Endothelial cell of umbilical vein (primary cell): Measurements from ENCODE around the gene PCBD1. TPM values are rescaled to one million over a fixed set of nuclear protein-coding genes. Genes with fewer than 3 reads are reported as not detected.
"Not testable (repeated sequence)": the region's sequence is repeated elsewhere in the genome, so short reads cannot be mapped to it uniquely, and the experiment has no call there.

Source experiments
- BruUV-seq: library from RNA; stranded (reverse); fragments of 400-500 nt; replicated peaks from 2 replicates; lab custom pipeline; 2021; lab: Mats Ljungman, UMichigan
- CTCF ChIA-PET: fragments of 300-600, 350-600 bp; sonication (Branson Sonifier 250); formaldehyde crosslinking; loops from one replicate; lab custom pipeline; 2021; ENCODE audit warnings: antibody characterized with exemption, inconsistent platforms; lab: Charles Lee
- POLR2A ChIA-PET: fragments of 300-600, 350-600 bp; sonication (Branson Sonifier 250); formaldehyde crosslinking; loops from one replicate; lab custom pipeline; 2021; ENCODE audit warnings: antibody characterized with exemption, inconsistent platforms; lab: Charles Lee
- DNase-seq: peaks from one replicate; pipeline ENCODE4 v3.0.0-alpha.2; 2011; ENCODE audit warnings: low read depth, low spot score
- FAIRE-seq: peaks from 2 replicates; lab custom pipeline; 2011; peaks lifted over from hg19 to GRCh38; lab: Jason Lieb, UNC
- H2AFZ ChIP-seq: 2 replicates; pipeline ENCODE4 v1.6.0; 2012; ENCODE audit warnings: low read depth, low read length, control low read depth, inconsistent platforms
- H3K27ac ChIP-seq: 2 replicates; pipeline ENCODE4 v1.5.1; 2011; ENCODE audit warnings: low read depth, mild to moderate bottlenecking, control low read depth, low read length, moderate library complexity; ENCODE audit not compliant: insufficient read depth
- H3K27me3 ChIP-seq, 2 experiments: 2 replicates each; pipeline versions ENCODE4 v1.6.0 to v1.6.1; 2011; ENCODE audit warnings: low read length in 2 of 2, mixed read lengths in 1 of 2; ENCODE audit not compliant: control insufficient read depth in 2 of 2, insufficient read depth in 2 of 2
- H3K36me3 ChIP-seq, 2 experiments: 2 replicates in 1 of 2; 3 replicates in 1 of 2; pipeline ENCODE4 v1.5.1; 2011; ENCODE audit warnings: low read length in 2 of 2, mild to moderate bottlenecking in 1 of 2, moderate library complexity in 1 of 2; ENCODE audit not compliant: control insufficient read depth in 2 of 2, insufficient read depth in 2 of 2; ENCODE audit errors: extremely low read depth in 1 of 2
- H3K4me1 ChIP-seq: 3 replicates; pipeline ENCODE4 v1.5.1; 2011; ENCODE audit warnings: mild to moderate bottlenecking, low read length; ENCODE audit not compliant: control insufficient read depth, insufficient read depth; ENCODE audit errors: extremely low read depth
- H3K4me2 ChIP-seq: 2 replicates; pipeline ENCODE4 v1.6.1; 2011; ENCODE audit warnings: low read length, control low read depth, mixed read lengths; ENCODE audit not compliant: insufficient read depth
- H3K4me3 ChIP-seq, 3 experiments: fragments of 200-600 bp in 1 of 3; sonication (generic), shearing (Covaris generic) in 1 of 3; replicated peaks in 1 of 3; 2 replicates each; pipeline ENCODE4 v1.5.1; 2011 to 2016; ENCODE audit warnings: control low read depth in 3 of 3, low read length in 3 of 3, mild to moderate bottlenecking in 2 of 3, inconsistent platforms in 1 of 3, low read depth in 1 of 3, moderate library complexity in 1 of 3; ENCODE audit not compliant: insufficient read depth in 1 of 3
- H3K79me2 ChIP-seq: 2 replicates; pipeline ENCODE4 v1.6.0; 2012; ENCODE audit warnings: low read length, inconsistent platforms; ENCODE audit not compliant: control insufficient read depth, insufficient read depth
- H3K9ac ChIP-seq: replicated peaks from 2 replicates; pipeline ENCODE3; 2011; ENCODE audit warnings: low read length, control low read depth; ENCODE audit not compliant: insufficient read depth; ENCODE audit errors: extremely low read depth
- H3K9me1 ChIP-seq: replicated peaks from 3 replicates; pipeline ENCODE4 v1.6.0; 2011; ENCODE audit warnings: mild to moderate bottlenecking, low read length; ENCODE audit not compliant: control insufficient read depth, insufficient read depth; ENCODE audit errors: extremely low read depth
- H3K9me3 ChIP-seq: replicated peaks from 2 replicates; pipeline ENCODE4 v1.5.1; 2012; ENCODE audit warnings: low read length, inconsistent platforms; ENCODE audit not compliant: control insufficient read depth, insufficient read depth
- H4K20me1 ChIP-seq: replicated peaks from 2 replicates; pipeline ENCODE3; 2011; ENCODE audit warnings: mild to moderate bottlenecking, low read length; ENCODE audit not compliant: control insufficient read depth, insufficient read depth; ENCODE audit errors: extremely low read depth
- CTCF ChIP-seq, 2 donors: IDR thresholded peaks; 1 replicate in 1 of 2; 2 replicates in 1 of 2; pipeline ENCODE4 v1.5.1; 2011; ENCODE audit warnings: low read length in 2 of 2, mild to moderate bottlenecking in 2 of 2, moderate library complexity in 2 of 2, control low read depth in 1 of 2, inconsistent platforms in 1 of 2, low read depth in 1 of 2; ENCODE audit not compliant: insufficient read depth in 1 of 2; ENCODE audit errors: extremely low read depth in 1 of 2
- EZH2 ChIP-seq: IDR thresholded peaks from 2 replicates; pipeline ENCODE4 v1.6.1; 2012; ENCODE audit warnings: borderline replicate concordance, low read depth, mild to moderate bottlenecking, moderate library complexity, low read length, inconsistent platforms; ENCODE audit not compliant: severe bottlenecking
- FOS ChIP-seq: IDR thresholded peaks from 2 replicates; pipeline ENCODE4 v1.6.1; 2011; ENCODE audit warnings: mild to moderate bottlenecking, low read length, moderate library complexity, borderline replicate concordance; ENCODE audit not compliant: insufficient read depth
- GATA2 ChIP-seq: IDR thresholded peaks from 2 replicates; pipeline ENCODE4 v1.7.0; 2011; ENCODE audit warnings: low read depth, mild to moderate bottlenecking, moderate library complexity, mixed read lengths, low read length; ENCODE audit not compliant: insufficient read length, insufficient read depth
- JUN ChIP-seq: IDR thresholded peaks from 2 replicates; pipeline ENCODE4 v1.6.1; 2011; ENCODE audit warnings: borderline replicate concordance, low read depth; ENCODE audit not compliant: insufficient read length, insufficient read depth
- MAX ChIP-seq: IDR thresholded peaks from 2 replicates; pipeline ENCODE4 v1.6.1; 2011; ENCODE audit not compliant: insufficient read depth, insufficient read length
- MYC ChIP-seq: IDR thresholded peaks from one replicate; pipeline ENCODE4 v1.6.1; 2011; ENCODE audit warnings: mild to moderate bottlenecking, low read depth, low read length
- POLR2A ChIP-seq: IDR thresholded peaks from 2 replicates; pipeline ENCODE4 v1.6.1; 2012; ENCODE audit warnings: low read depth, mild to moderate bottlenecking, control low read depth, low read length
- POLR2AphosphoS5 ChIP-seq: IDR thresholded peaks from 2 replicates; pipeline ENCODE4 v1.6.1; 2012; ENCODE audit warnings: low read depth, mild to moderate bottlenecking, control low read depth, low read length, moderate library complexity; ENCODE audit not compliant: insufficient read depth
- dilution Hi-C: fragments of 300-500 bp; cut with MboI; formaldehyde crosslinking; loops from one replicate; pipeline ENCODE4 v1.15.0; 2019; ENCODE audit warnings: low sequenced_read_pairs; ENCODE audit not compliant: extremely low pct_ligation_motif_present
- intact Hi-C: fragments of 100-400 bp; cut with micrococcal nuclease; formaldehyde crosslinking; loops from one replicate; pipeline ENCODE4 v1.10.0; 2022
- polyA plus RNA-seq, 4 experiments: library from polyadenylated mRNA; depleted of rRNA in 3 of 4; stranded (reverse) in 3 of 4; unstranded in 1 of 4; fragments of >200 nt; gene quantifications; 2 replicates each; pipeline versions ENCODE4 v1.2.1 to v1.2.3, GENCODE V29; 2011 to 2012; ENCODE audit warnings: missing spikeins in 1 of 4
- total RNA-seq: library from RNA; stranded (reverse); gene quantifications from 2 replicates; pipeline ENCODE4 v1.2.3, GENCODE V29; 2021

Gene PCBD1
- total and polyA plus RNA-seq, 2 donors (not counting 3 experiments of a cell fraction or from before 2014, with no cell fraction given) = 95.7 to 113 TPM

DNA sequence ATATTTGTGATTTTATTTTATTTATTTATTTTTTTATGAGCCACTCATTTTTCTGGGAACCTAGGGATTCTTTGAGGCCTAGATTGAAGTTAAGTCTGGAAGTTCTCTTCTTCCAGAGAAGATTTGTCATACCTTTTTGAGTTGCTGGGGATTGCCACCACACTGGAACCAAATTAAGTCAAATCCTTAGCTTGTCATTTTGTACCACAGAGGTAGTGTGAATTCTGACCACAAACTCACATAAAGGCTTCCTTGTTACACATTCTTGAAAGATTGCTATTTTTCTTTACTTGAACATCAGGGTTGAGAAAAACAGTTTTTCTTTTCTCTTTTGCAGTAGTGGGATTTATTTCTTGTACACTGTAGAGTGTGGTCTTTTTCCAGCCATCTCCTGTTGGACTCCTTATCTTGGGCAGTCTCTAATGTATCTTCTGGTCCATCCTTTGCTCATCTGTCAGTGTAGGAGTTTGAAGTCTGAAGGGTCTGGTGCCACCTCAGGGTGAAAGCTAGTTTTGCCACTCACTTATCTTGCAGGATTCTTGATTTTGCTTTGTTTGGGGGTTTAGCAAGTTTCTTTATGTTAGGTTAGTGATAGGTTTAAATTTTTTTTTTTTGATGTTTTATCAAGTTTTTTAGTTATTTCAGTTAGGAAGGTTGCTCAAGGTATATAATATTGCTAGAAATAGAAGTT is 24.8 kb downstream of the PCBD1 start:
- H3K27ac ChIP-seq = no peak overlapping the region
- intact Hi-C loops (loop anchor here (1.0 kb wide), 1 partner anchor 30 kb away; no protein-coding TSS in a partner anchor), dilution Hi-C loops (no loop called here)
- H3K9me1 ChIP-seq = no peaks in the 10 kb centered on the region
- no peak for DNase-seq
- FAIRE-seq = no peak
- no peak overlapping the region for H3K4me2 ChIP-seq
- no peaks in the 10 kb centered on the region for H3K4me1 ChIP-seq
- H3K36me3 ChIP-seq = peaks cover 3 to 4% of the 10 kb centered on the region in 2 experiments
- TF ChIP-seq POLR2A (no peak), FOS (no peak), CTCF (IDR thresholded peaks at IDR 0.05; ENCODE audit: extremely low read depth in 1 of 2, insufficient read depth in 1 of 2, low read depth in 1 of 2, low read length in 2 of 2) (no peak), GATA2 (no peak), POLR2AphosphoS5 (no peak), JUN (no peak), EZH2 (no peak), MYC (no peak), MAX (no peak)
- no peaks in the 10 kb centered on the region for H3K27me3 ChIP-seq
- no TSS peak for BruUV-seq
- H4K20me1 ChIP-seq = no peaks in the 10 kb centered on the region
- ChIA-PET CTCF (interaction anchor here (0.7 to 1.8 kb wide), 5 partner anchors 8 to 37 kb away, joined by 3 to 4 read pairs (median 4); partner anchors contain the start of gene PCBD1), POLR2A (no interaction called here)
- H3K9me3 ChIP-seq = no peaks in the 10 kb centered on the region
- no peak overlapping the region for H2AFZ ChIP-seq
- no peaks in the 10 kb centered on the region for H3K79me2 ChIP-seq
- H3K9ac ChIP-seq = no peak overlapping the region
- no peak overlapping the region for H3K4me3 ChIP-seq

DNA sequence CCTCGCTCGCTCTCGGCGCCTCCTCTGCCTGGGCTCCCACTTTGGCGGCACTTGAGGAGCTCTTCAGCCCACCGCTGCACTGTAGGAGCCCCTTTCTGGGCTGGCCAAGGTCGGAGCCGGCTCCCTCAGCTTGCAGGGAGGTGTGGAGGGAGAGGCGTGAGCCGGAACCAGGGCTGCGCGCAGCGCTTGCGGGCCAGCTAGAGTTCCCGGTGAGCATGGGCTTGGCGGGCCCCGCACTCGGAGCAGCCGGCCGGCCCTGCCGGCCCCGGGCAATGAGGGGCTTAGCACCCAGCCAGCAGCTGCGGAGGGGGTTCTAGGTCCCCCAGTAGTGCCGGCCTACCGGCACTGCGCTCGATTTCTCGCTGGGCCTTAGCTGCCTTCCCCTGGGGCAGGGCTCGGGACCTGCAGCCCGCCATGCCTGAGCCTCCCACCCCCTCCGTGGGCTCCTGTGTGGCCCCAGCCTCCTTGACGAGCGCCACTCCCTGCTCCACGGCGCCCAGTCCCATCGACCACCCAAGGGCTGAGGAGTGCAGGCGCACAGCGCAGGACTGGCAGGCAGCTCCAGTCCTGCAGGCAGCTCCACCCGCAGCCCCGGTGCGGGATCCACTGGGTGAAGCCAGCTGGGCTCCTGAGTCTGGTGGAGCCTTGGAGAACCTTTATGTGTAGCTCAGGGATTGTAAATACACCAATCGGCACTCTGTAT is 26.7 kb downstream of the PCBD1 start:
- BruUV-seq, intact Hi-C loops, H3K4me1 ChIP-seq, H3K4me2 ChIP-seq, H3K9me1 ChIP-seq, H3K36me3 ChIP-seq, H3K79me2 ChIP-seq, H3K27ac ChIP-seq, FAIRE-seq, H3K4me3 ChIP-seq, H3K9me3 ChIP-seq, DNase-seq, POLR2A ChIA-PET, H3K9ac ChIP-seq, H4K20me1 ChIP-seq, H3K27me3 ChIP-seq, H2AFZ ChIP-seq, dilution Hi-C loops: not testable (repeated sequence)
- CTCF ChIA-PET = interaction anchor here (1.8 kb wide), 1 partner anchor 8 kb away, joined by 4 read pairs; no protein-coding TSS in a partner anchor
